ENCODE measurements around the gene ARRB1. TPM values are rescaled to one million over a fixed set of nuclear protein-coding genes. Genes with fewer than 3 reads are reported as not detected.

ARRB1 gene
- total RNA-seq, 4 donors from 2014 or later, result 41.1 to 102 (median 76.7) TPM

- Histone ChIP-seq H3K4me1 (peaks cover 0 to 6% (median 3%) of the 10 kb centered on the region in 4 donors), H3K27ac (replicated peaks in 1 of 4) (no peak overlapping the region), H3K36me3 (peaks cover 47 to 86% (median 74%) of the 10 kb centered on the region in 4 donors), H3K9me3 (no peaks in the 10 kb centered on the region), H3K4me3 (no peak overlapping the region), H3K27me3 (no peaks in the 10 kb centered on the region)
- intact Hi-C loops (cut with DNase I), result no loop called here
- TF ChIP-seq POLR2A (IDR thresholded peaks at IDR 0.05; ENCODE audit: low read depth) (no peak), EP300 (IDR thresholded peaks at IDR 0.05) (no peak), POLR2AphosphoS5 (IDR thresholded peaks at IDR 0.05) (no peak), CTCF (IDR thresholded peaks at IDR 0.05) (no peak)
- no peak for DNase-seq (ENCODE audit: extremely low spot score)
- WGBS, result 93% methylated on average over 22 of the region's 25 CpGs
Measured at GRCh38 chr11:75268626-75269366, 82.7 kb downstream of the ARRB1 start.

- no peaks in the 10 kb centered on the region for H3K9me3 ChIP-seq
- TF ChIP-seq CTCF (IDR thresholded peaks at IDR 0.05), result no peak
- no peak for TF ChIP-seq POLR2AphosphoS5 (IDR thresholded peaks at IDR 0.05)
- TF ChIP-seq EP300 (IDR thresholded peaks at IDR 0.05), result no peak
- TF ChIP-seq POLR2A (IDR thresholded peaks at IDR 0.05; ENCODE audit: low read depth), result no peak
- H3K27ac ChIP-seq (replicated peaks in 1 of 4), result no peak overlapping the region
- no peak for DNase-seq (ENCODE audit: extremely low spot score)
- peaks cover 33 to 71% (median 59%) of the 10 kb centered on the region in 4 donors for H3K36me3 ChIP-seq
- H3K4me3 ChIP-seq, result no peak overlapping the region
- peaks cover 4 to 17% (median 12%) of the 10 kb centered on the region in 4 donors for H3K4me1 ChIP-seq
- intact Hi-C loops (cut with DNase I), result no loop called here
- 88% methylated on average over 17 of the region's 27 CpGs for WGBS
- H3K27me3 ChIP-seq, result no peaks in the 10 kb centered on the region
Measured at GRCh38 chr11:75267171-75267970, 84.1 kb downstream of the ARRB1 start.

GRCh38 chr11:75265851-75266531, 85.5 kb downstream of the ARRB1 start:
- intact Hi-C loops (cut with DNase I), result no loop called here
- 70% methylated on average over 17 of the region's 17 CpGs for WGBS
- no peak for DNase-seq (ENCODE audit: extremely low spot score)
- Histone ChIP-seq H3K4me3 (no peak overlapping the region), H3K27me3 (no peaks in the 10 kb centered on the region), H3K27ac (replicated peaks in 1 of 4) (peak overlapping the region in 2 of 4 donors; percentile 13 to 28), H3K9me3 (no peaks in the 10 kb centered on the region), H3K4me1 (peaks cover 11 to 31% (median 24%) of the 10 kb centered on the region in 4 donors), H3K36me3 (peaks cover 25 to 58% (median 47%) of the 10 kb centered on the region in 4 donors)
- TF ChIP-seq POLR2A (IDR thresholded peaks at IDR 0.05; ENCODE audit: low read depth) (no peak), EP300 (IDR thresholded peaks at IDR 0.05) (no peak), POLR2AphosphoS5 (IDR thresholded peaks at IDR 0.05) (no peak), CTCF (IDR thresholded peaks at IDR 0.05) (no peak)

GRCh38 chr11:75264971-75265370, 86.5 kb downstream of the ARRB1 start:
- Histone ChIP-seq H3K4me3 (no peak overlapping the region), H3K4me1 (peaks cover 14 to 41% (median 31%) of the 10 kb centered on the region in 4 donors), H3K27ac (replicated peaks in 1 of 4) (no peak overlapping the region), H3K27me3 (no peaks in the 10 kb centered on the region), H3K9me3 (no peaks in the 10 kb centered on the region), H3K36me3 (peaks cover 25 to 47% (median 42%) of the 10 kb centered on the region in 4 donors)
- 91% methylated on average over 6 of the region's 6 CpGs for WGBS
- no peak for DNase-seq (ENCODE audit: extremely low spot score)
- intact Hi-C loops (cut with DNase I), result no loop called here
- no peak for TF ChIP-seq EP300 (IDR thresholded peaks at IDR 0.05)

GRCh38 chr11:75264356-75264755, 87.1 kb downstream of the ARRB1 start:
- intact Hi-C loops (cut with DNase I), result no loop called here
- Histone ChIP-seq H3K4me3 (no peak overlapping the region), H3K27ac (replicated peaks in 1 of 4) (peak overlapping the region in 1 of 4 donors; percentile 4), H3K9me3 (no peaks in the 10 kb centered on the region), H3K27me3 (no peaks in the 10 kb centered on the region), H3K36me3 (peaks cover 25 to 41% (median 36%) of the 10 kb centered on the region in 4 donors), H3K4me1 (peaks cover 14 to 42% (median 33%) of the 10 kb centered on the region in 4 donors)
- no peak for DNase-seq (ENCODE audit: extremely low spot score)
- TF ChIP-seq POLR2A (IDR thresholded peaks at IDR 0.05; ENCODE audit: low read depth) (no peak), POLR2AphosphoS5 (IDR thresholded peaks at IDR 0.05) (no peak)
